HL-60 (cell line): ENCODE measurements around the gene GHRH.

ENCODE experiments used
- CTCF ChIP-seq: IDR thresholded peaks from one replicate; pipeline ENCODE4 v1.5.1; 2011; ENCODE audit warnings: low read length, control low read depth, inconsistent platforms; ENCODE audit not compliant: insufficient read depth
- POLR2AphosphoS5 ChIP-seq: IDR thresholded peaks from 2 replicates; pipeline ENCODE4 v1.6.1; 2012; ENCODE audit warnings: low read depth
- REST ChIP-seq: IDR thresholded peaks from 2 replicates; pipeline ENCODE4 v1.6.1; 2012; ENCODE audit warnings: low read depth; ENCODE audit not compliant: insufficient replicate concordance

DNA sequence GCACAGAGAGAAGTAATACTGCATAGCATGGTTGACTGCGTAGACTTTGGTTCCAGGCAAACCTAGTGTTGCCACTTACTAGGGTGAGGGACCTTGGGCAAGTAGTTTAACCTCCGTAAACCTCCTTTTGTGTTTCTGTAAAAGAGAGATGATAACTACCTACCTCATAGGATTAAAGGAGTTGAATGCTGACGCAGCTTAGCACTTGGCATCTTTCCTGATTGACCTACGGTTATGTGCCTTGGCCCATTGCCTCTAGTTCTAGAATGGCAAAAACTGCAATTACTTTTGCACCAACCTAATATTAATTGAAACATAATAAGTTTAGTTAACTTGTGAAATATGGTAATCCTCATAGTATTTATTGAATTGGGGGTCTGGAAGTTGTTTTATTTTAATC is 19.1 kb downstream of the GHRH start:
- TF ChIP-seq CTCF (no peak), REST (no peak), POLR2AphosphoS5 (no peak)
